Measurements from ENCODE around the gene IL19. TPM values are rescaled to one million over a fixed set of nuclear protein-coding genes. Genes with fewer than 3 reads are reported as not detected.

Gene IL19
- total and polyA plus RNA-seq, 2 of the 13 experiments (the other 11 are each of a cell fraction or from before 2014, with no cell fraction given) = not detected

- TF ChIP-seq ZFP91 (CRISPR knock-in tag; IDR thresholded peaks at IDR 0.05; ENCODE audit: borderline replicate concordance) (no peak), ZNF430 (CRISPR knock-in tag; IDR thresholded peaks at IDR 0.05) (no peak), XRCC5 (optimal IDR thresholded peaks at IDR 0.05; ENCODE audit: low read length) (no peak), SNAPC2 (CRISPR knock-in tag; IDR thresholded peaks at IDR 0.05) (no peak), DDIT3 (CRISPR knock-in tag; IDR thresholded peaks at IDR 0.05) (no peak), ZBTB10 (CRISPR knock-in tag; IDR thresholded peaks at IDR 0.05; ENCODE audit: borderline replicate concordance) (no peak), MTA1 (CRISPR knock-in tag; IDR thresholded peaks at IDR 0.05; ENCODE audit: borderline replicate concordance) (no peak)
Observed at GRCh38 chr1:206793620-206794019, 23.0 kb downstream of the IL19 start (continued).

GRCh38 chr1:206794294-206794908 is 23.8 kb downstream of the IL19 start:
- H3K4me2 ChIP-seq (ENCODE audit: low read depth, low read length) = no peak overlapping the region
- in situ Hi-C loops (cut with HindIII; ENCODE audit: extremely low pct_ligation_motif_present, low pct_unique_long_range_greater_than_20kb) (no loop called here), intact Hi-C loops (cut with micrococcal nuclease; ENCODE audit: unreplicated experiment) (no loop called here)
- H3K9me3 ChIP-seq (ENCODE audit: low read length) = no peaks in the 10 kb centered on the region
- DNase-seq (ENCODE audit: low spot score) (no peak), FAIRE-seq (no peak), ATAC-seq (no peak)
- ChIA-PET CTCF (ENCODE audit: low intra/inter-chr PET ratio, low total read pairs) (no interaction called here), POLR2A (no interaction called here)
- H3K27me3 ChIP-seq (ENCODE audit: control insufficient read depth in 1 of 2, insufficient read depth in 2 of 2, low read length in 2 of 2) = 0 out of 5 replicates have a peak, but pooled peaks cover 0 to 5% of the 10 kb centered on the region in 2 experiments
- no peaks in the 10 kb centered on the region for H3K79me2 ChIP-seq (ENCODE audit: insufficient read depth, low read length)
- no peak overlapping the region for H2AFZ ChIP-seq (ENCODE audit: low read length)
- no peak overlapping the region for H3K4me3 ChIP-seq (replicated peaks in 1 of 3; ENCODE audit: insufficient read depth in 1 of 3, low read depth in 2 of 3, low read length in 3 of 3)
- no peaks in the 10 kb centered on the region for H3K4me1 ChIP-seq (ENCODE audit: insufficient read depth, low read length)
- no TSS peak for BruUV-seq (replicated peaks)
- H3K9ac ChIP-seq (ENCODE audit: insufficient read depth, low read depth, low read length) = no peak overlapping the region
- no peaks in the 10 kb centered on the region for H4K20me1 ChIP-seq (ENCODE audit: insufficient read depth, low read length)
- H3K27ac ChIP-seq (ENCODE audit: extremely low read length, insufficient read depth, low read length) = no peak overlapping the region
- WGBS (ENCODE audit: low lambda C conversion rate) = 48% methylated on average over 11 of the region's 11 CpGs
- no peaks in the 10 kb centered on the region for H3K36me3 ChIP-seq (replicated peaks in 1 of 2; ENCODE audit: control insufficient read depth in 1 of 2, insufficient read depth in 2 of 2, low read length in 2 of 2)
- TF ChIP-seq EP300 (IDR thresholded peaks at IDR 0.05; ENCODE audit: low read depth in 2 of 2, low read length in 2 of 2) (no peak), EP300 (CRISPR knock-in tag; IDR thresholded peaks at IDR 0.05; ENCODE audit: borderline replicate concordance) (no peak), RXRA (CRISPR knock-in tag; IDR thresholded peaks at IDR 0.05) (no peak), SOX6 (IDR thresholded peaks at IDR 0.05) (no peak), SOX6 (CRISPR knock-in tag; IDR thresholded peaks at IDR 0.05) (no peak), ZBTB43 (CRISPR knock-in tag; conservative IDR thresholded peaks at IDR 0.05) (no peak), KDM1A (CRISPR knock-in tag; IDR thresholded peaks at IDR 0.05) (no peak), GLI4 (CRISPR knock-in tag; IDR thresholded peaks at IDR 0.05; ENCODE audit: borderline replicate concordance) (no peak)
